HepG2 (cell line): ENCODE results near the gene RBM12. TPM values are rescaled to one million over a fixed set of nuclear protein-coding genes. Genes with fewer than 3 reads are reported as not detected.

Experiments
- BRCA1 ChIP-seq: sonication (generic); formaldehyde crosslinking; IDR thresholded peaks from 2 replicates; pipeline ENCODE4 v1.4.0; 2020; ENCODE audit warnings: missing genetic modification reagents
- CBX2 ChIP-seq, 2 experiments: fragments of 200-600 bp in 1 of 2; sonication (generic); formaldehyde crosslinking in 1 of 2; IDR thresholded peaks; 2 replicates each; pipeline versions ENCODE4 v1.7.0 to v1.8.1; 2018 to 2022; ENCODE audit warnings: low read depth in 2 of 2, low read length in 1 of 2, mild to moderate bottlenecking in 1 of 2, missing genetic modification reagents in 1 of 2
- FOXK1 ChIP-seq: sonication (generic); formaldehyde crosslinking; IDR thresholded peaks from 2 replicates; pipeline ENCODE4 v1.4.0; 2020; ENCODE audit warnings: low read depth, missing genetic modification reagents, borderline replicate concordance
- FOXO1 ChIP-seq: sonication (generic); formaldehyde crosslinking; IDR thresholded peaks from 2 replicates; pipeline ENCODE4 v1.4.0; 2020; ENCODE audit warnings: missing genetic modification reagents
- GTF2F1 ChIP-seq: fragments of 150-350 bp; IDR thresholded peaks from 2 replicates; pipeline ENCODE4 v1.6.1; 2014; ENCODE audit warnings: low read length
- NR1H2 ChIP-seq: sonication (generic); formaldehyde crosslinking; IDR thresholded peaks from 2 replicates; pipeline ENCODE4 v1.8.1; 2022; ENCODE audit warnings: low read depth, missing genetic modification reagents, borderline replicate concordance
- PAF1 ChIP-seq: IDR thresholded peaks from 2 replicates; pipeline ENCODE4 v1.6.1; 2016; ENCODE audit warnings: missing genetic modification reagents, missing compliant biosample characterization
- SAP130 ChIP-seq: IDR thresholded peaks from 2 replicates; pipeline ENCODE4 v1.6.1; 2016; ENCODE audit warnings: low read depth
- SMC3 ChIP-seq: IDR thresholded peaks from 2 replicates; pipeline ENCODE4 v1.6.1; 2011; ENCODE audit warnings: low read length, improper control_type of control experiment
- TCF12 ChIP-seq, 2 experiments: fragments of 450-650 bp in 1 of 2; sonication (generic) in 1 of 2; formaldehyde crosslinking in 1 of 2; IDR thresholded peaks; 2 replicates each; pipeline versions ENCODE4 v1.6.1 to v1.8.0; 2017 to 2022; ENCODE audit warnings: antibody characterized with exemption in 1 of 2, mild to moderate bottlenecking in 1 of 2, missing genetic modification reagents in 1 of 2, moderate library complexity in 1 of 2
- ZBTB42 ChIP-seq: sonication (generic); formaldehyde crosslinking; IDR thresholded peaks from 2 replicates; pipeline ENCODE4 v1.5.0; 2020; ENCODE audit warnings: mild to moderate bottlenecking, missing genetic modification reagents
- ZIK1 ChIP-seq: sonication (generic); formaldehyde crosslinking; IDR thresholded peaks from 2 replicates; pipeline ENCODE4 v1.5.0; 2020; ENCODE audit warnings: mild to moderate bottlenecking, low read depth, missing genetic modification reagents, borderline replicate concordance
- ZMYM4 ChIP-seq: sonication (generic); formaldehyde crosslinking; IDR thresholded peaks from 2 replicates; pipeline ENCODE4 v1.8.1; 2023; ENCODE audit warnings: mild to moderate bottlenecking, missing genetic modification reagents
- ZNF10 ChIP-seq: sonication (generic); formaldehyde crosslinking; IDR thresholded peaks from 2 replicates; pipeline ENCODE4 v1.4.0; 2020; ENCODE audit warnings: mild to moderate bottlenecking, low read depth, missing genetic modification reagents, borderline replicate concordance
- ZNF501 ChIP-seq: sonication (generic); formaldehyde crosslinking; IDR thresholded peaks from 2 replicates; pipeline ENCODE4 v1.5.1; 2020; ENCODE audit warnings: mild to moderate bottlenecking, moderate library complexity, missing genetic modification reagents
- ZNF549 ChIP-seq: sonication (generic); formaldehyde crosslinking; IDR thresholded peaks from 2 replicates; pipeline ENCODE4 v1.5.0; 2020; ENCODE audit warnings: missing genetic modification reagents
- ZNF672 ChIP-seq: sonication (generic); formaldehyde crosslinking; IDR thresholded peaks from 2 replicates; pipeline ENCODE4 v1.8.1; 2022; ENCODE audit warnings: missing genetic modification reagents
- polyA plus RNA-seq, 8 experiments: library from polyadenylated mRNA; depleted of rRNA in 3 of 8; stranded (reverse) in 7 of 8; unstranded in 1 of 8; fragments of >200 nt; fragmentation: Illumina TruSeq in 4 of 8; extraction: Trizol in 4 of 8; gene quantifications; 2 replicates each; pipeline versions ENCODE4 v1.2.1 to v1.2.3, GENCODE V29; 2011 to 2016; ENCODE audit warnings: low read depth in 4 of 8, missing spikeins in 1 of 8, mixed read lengths in 1 of 8; ENCODE audit not compliant: insufficient read depth in 1 of 8
- total RNA-seq, 5 experiments: library from RNA; depleted of rRNA; stranded (reverse); fragments of >200 nt; fragmentation: Illumina TruSeq; extraction: Trizol; gene quantifications; 2 replicates each; pipeline ENCODE4 v1.2.3, GENCODE V29; 2016; ENCODE audit warnings: low read depth in 1 of 5
- TF ChIP-seq, protein P1 (sequence below): sonication (generic); formaldehyde crosslinking; IDR thresholded peaks from 2 replicates; pipeline ENCODE4 v1.5.0; 2020; ENCODE audit warnings: mild to moderate bottlenecking, missing genetic modification reagents, moderate library complexity
- TF ChIP-seq, protein P2 (sequence below): sonication (generic); formaldehyde crosslinking; IDR thresholded peaks from 2 replicates; pipeline ENCODE4 v1.4.0; 2020; ENCODE audit warnings: missing genetic modification reagents; ENCODE audit errors: not compliant biosample characterization
- TF ChIP-seq, protein P3 (sequence below): sonication (generic); formaldehyde crosslinking; IDR thresholded peaks from 2 replicates; pipeline ENCODE4 v1.4.0; 2020; ENCODE audit warnings: missing genetic modification reagents, mild to moderate bottlenecking, borderline replicate concordance
- TF ChIP-seq, protein P4 (sequence below): sonication (generic); formaldehyde crosslinking; IDR thresholded peaks from 2 replicates; pipeline ENCODE4 v1.5.1; 2020; ENCODE audit warnings: missing genetic modification reagents, mild to moderate bottlenecking, borderline replicate concordance

RBM12 gene
- total and polyA plus RNA-seq, 2 of the 13 experiments (the other 11 are each of a cell fraction or from before 2014, with no cell fraction given) = 97.9 to 104 TPM

DNA sequence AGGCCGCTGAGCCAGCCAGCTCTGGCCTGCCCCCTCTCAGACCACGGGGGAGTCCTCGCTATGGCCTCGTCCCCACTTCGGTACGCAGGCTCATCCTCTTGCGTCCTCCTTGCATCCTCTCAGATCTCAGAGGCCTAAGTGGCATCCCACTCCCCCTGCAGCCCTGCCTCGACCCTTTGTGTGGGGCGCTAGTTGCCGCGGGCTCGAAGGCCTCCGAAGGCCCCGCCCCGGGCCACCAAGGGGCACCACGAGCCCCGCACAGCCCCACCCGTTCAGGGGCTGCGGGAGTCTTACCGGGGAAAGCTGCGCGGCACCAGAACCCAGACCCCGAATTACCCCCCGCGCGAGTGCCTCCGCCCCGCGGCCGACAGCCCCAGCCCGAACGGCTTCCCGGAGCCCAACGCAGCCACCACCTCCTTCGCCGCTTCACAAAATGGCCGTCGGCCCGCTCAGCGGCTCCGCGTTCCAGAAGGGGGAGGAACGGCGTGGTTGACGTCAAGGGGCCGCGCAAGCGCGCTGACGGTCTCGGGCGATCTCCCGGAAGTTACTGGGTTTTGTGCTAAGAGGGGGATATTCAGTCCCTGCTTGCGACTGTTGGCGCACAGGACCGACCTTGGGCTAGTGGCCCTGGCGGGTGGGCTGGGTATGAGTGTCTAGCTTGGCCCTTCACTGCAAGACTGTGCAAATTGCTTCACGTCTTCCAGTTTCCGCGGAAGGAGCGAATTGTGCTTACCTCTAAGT lies at the start of gene RBM12, which contains the start of gene CPNE1 (continued):
- TF ChIP-seq, protein P1, sequence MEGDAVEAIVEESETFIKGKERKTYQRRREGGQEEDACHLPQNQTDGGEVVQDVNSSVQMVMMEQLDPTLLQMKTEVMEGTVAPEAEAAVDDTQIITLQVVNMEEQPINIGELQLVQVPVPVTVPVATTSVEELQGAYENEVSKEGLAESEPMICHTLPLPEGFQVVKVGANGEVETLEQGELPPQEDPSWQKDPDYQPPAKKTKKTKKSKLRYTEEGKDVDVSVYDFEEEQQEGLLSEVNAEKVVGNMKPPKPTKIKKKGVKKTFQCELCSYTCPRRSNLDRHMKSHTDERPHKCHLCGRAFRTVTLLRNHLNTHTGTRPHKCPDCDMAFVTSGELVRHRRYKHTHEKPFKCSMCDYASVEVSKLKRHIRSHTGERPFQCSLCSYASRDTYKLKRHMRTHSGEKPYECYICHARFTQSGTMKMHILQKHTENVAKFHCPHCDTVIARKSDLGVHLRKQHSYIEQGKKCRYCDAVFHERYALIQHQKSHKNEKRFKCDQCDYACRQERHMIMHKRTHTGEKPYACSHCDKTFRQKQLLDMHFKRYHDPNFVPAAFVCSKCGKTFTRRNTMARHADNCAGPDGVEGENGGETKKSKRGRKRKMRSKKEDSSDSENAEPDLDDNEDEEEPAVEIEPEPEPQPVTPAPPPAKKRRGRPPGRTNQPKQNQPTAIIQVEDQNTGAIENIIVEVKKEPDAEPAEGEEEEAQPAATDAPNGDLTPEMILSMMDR = peak; percentile 30; the same call in 1 of the 2 replicates
- peak; percentile 95 for TF ChIP-seq GTF2F1
- TF ChIP-seq CBX2 (IDR thresholded peaks at IDR 0.05; ENCODE audit: low read depth, low read length) = no peak
- TF ChIP-seq CBX2 (CRISPR knock-in tag; IDR thresholded peaks at IDR 0.05; ENCODE audit: low read depth) = peak; percentile 45; the same call in 1 of the 2 replicates
- TF ChIP-seq ZNF672 = no peak; the same call in 1 of the 2 replicates
- TF ChIP-seq, protein P2, sequence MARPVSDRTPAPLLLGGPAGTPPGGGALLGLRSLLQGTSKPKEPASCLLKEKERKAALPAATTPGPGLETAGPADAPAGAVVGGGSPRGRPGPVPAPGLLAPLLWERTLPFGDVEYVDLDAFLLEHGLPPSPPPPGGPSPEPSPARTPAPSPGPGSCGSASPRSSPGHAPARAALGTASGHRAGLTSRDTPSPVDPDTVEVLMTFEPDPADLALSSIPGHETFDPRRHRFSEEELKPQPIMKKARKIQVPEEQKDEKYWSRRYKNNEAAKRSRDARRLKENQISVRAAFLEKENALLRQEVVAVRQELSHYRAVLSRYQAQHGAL (CRISPR knock-in tag) = peak; percentile 60
- TF ChIP-seq, protein P3, sequence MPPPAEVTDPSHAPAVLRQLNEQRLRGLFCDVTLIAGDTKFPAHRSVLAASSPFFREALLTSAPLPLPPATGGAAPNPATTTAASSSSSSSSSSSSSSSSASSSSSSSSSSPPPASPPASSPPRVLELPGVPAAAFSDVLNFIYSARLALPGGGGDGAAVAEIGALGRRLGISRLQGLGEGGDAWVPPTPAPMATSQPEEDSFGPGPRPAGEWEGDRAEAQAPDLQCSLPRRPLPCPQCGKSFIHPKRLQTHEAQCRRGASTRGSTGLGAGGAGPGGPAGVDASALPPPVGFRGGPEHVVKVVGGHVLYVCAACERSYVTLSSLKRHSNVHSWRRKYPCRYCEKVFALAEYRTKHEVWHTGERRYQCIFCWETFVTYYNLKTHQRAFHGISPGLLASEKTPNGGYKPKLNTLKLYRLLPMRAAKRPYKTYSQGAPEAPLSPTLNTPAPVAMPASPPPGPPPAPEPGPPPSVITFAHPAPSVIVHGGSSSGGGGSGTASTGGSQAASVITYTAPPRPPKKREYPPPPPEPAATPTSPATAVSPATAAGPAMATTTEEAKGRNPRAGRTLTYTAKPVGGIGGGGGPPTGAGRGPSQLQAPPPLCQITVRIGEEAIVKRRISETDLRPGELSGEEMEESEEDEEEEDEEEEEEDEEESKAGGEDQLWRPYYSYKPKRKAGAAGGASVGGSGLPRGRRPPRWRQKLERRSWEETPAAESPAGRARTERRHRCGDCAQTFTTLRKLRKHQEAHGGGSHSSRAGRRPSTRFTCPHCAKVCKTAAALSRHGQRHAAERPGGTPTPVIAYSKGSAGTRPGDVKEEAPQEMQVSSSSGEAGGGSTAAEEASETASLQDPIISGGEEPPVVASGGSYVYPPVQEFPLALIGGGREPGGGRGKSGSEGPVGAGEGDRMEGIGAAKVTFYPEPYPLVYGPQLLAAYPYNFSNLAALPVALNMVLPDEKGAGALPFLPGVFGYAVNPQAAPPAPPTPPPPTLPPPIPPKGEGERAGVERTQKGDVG (CRISPR knock-in tag) = peak; percentile 98
- TF ChIP-seq BRCA1 = peak; percentile 68; the same call in 1 of the 2 replicates
- TF ChIP-seq ZNF10 (CRISPR knock-in tag) = peak; percentile 72; the same call in 1 of the 2 replicates
- TF ChIP-seq ZNF501 = peak; percentile 100
- peak; percentile 80; the same call in 1 of the 2 replicates for TF ChIP-seq FOXO1
- peak; percentile 88 for TF ChIP-seq ZBTB42 (CRISPR knock-in tag)
- TF ChIP-seq ZIK1 = peak; percentile 98
- TF ChIP-seq SAP130 = peak; percentile 99
- 0 out of 2 replicates have a peak, but pooled peaks have one; percentile 79 for TF ChIP-seq NR1H2 (CRISPR knock-in tag)
- peak; percentile 95 for TF ChIP-seq ZMYM4 (CRISPR knock-in tag)
- TF ChIP-seq TCF12 (IDR thresholded peaks at IDR 0.05) = no peak
- peak; percentile 22; the same call in 1 of the 2 replicates for TF ChIP-seq TCF12 (CRISPR knock-in tag; IDR thresholded peaks at IDR 0.05)
- no peak for TF ChIP-seq PAF1
- no peak for TF ChIP-seq SMC3
- TF ChIP-seq FOXK1 (CRISPR knock-in tag) = peak; percentile 83; the same call in 1 of the 2 replicates
- TF ChIP-seq, protein P4, sequence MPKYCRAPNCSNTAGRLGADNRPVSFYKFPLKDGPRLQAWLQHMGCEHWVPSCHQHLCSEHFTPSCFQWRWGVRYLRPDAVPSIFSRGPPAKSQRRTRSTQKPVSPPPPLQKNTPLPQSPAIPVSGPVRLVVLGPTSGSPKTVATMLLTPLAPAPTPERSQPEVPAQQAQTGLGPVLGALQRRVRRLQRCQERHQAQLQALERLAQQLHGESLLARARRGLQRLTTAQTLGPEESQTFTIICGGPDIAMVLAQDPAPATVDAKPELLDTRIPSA (CRISPR knock-in tag) = 0 out of 2 replicates have a peak, but pooled peaks have one; percentile 96
- TF ChIP-seq ZNF549 = peak; percentile 76; the same call in 1 of the 2 replicates
